ENCODE data around the gene CEMIP. TPM values are rescaled to one million over a fixed set of nuclear protein-coding genes. Genes with fewer than 3 reads are reported as not detected.

The CEMIP gene
- total RNA-seq, 1 donor from 2014 or later: 0.44 TPM

- no peak for DNase-seq
- no peak for TF ChIP-seq CTCF (IDR thresholded peaks at IDR 0.05; ENCODE audit: borderline replicate concordance)
- Histone ChIP-seq H3K36me3 (no peaks in the 10 kb centered on the region), H3K9me3 (replicated peaks) (no peaks in the 10 kb centered on the region), H3K27me3 (ENCODE audit: low read depth) (peaks cover 53% of the 10 kb centered on the region), H3K4me1 (no peaks in the 10 kb centered on the region), H3K4me3 (no peak overlapping the region), H3K27ac (replicated peaks) (no peak overlapping the region)
- intact Hi-C loops (cut with micrococcal nuclease): no loop called here
Measured at GRCh38 chr15:80844011-80844732, 65.0 kb downstream of the CEMIP start.

GRCh38 chr15:80846031-80846815 is 67.1 kb downstream of the CEMIP start:
- peaks cover 50% of the 10 kb centered on the region for H3K27me3 ChIP-seq (ENCODE audit: low read depth)
- intact Hi-C loops (cut with micrococcal nuclease): no loop called here
- H3K4me1 ChIP-seq: no peaks in the 10 kb centered on the region
- H3K36me3 ChIP-seq: no peaks in the 10 kb centered on the region
- H3K9me3 ChIP-seq (replicated peaks): no peaks in the 10 kb centered on the region
- DNase-seq: no peak
- TF ChIP-seq CTCF (IDR thresholded peaks at IDR 0.05; ENCODE audit: borderline replicate concordance): no peak
- H3K27ac ChIP-seq (replicated peaks): no peak overlapping the region
- H3K4me3 ChIP-seq: no peak overlapping the region

- no peak overlapping the region for H3K4me3 ChIP-seq
- H3K9me3 ChIP-seq (replicated peaks): no peaks in the 10 kb centered on the region
- H3K36me3 ChIP-seq: no peaks in the 10 kb centered on the region
- H3K4me1 ChIP-seq: no peaks in the 10 kb centered on the region
- peaks cover 31% of the 10 kb centered on the region for H3K27me3 ChIP-seq (ENCODE audit: low read depth)
- intact Hi-C loops (cut with micrococcal nuclease): no loop called here
- H3K27ac ChIP-seq (replicated peaks): no peak overlapping the region
- TF ChIP-seq CTCF (IDR thresholded peaks at IDR 0.05; ENCODE audit: borderline replicate concordance): no peak
- DNase-seq: no peak
Measured at GRCh38 chr15:80849308-80849707, 70.1 kb downstream of the CEMIP start.

- DNase-seq: no peak
- no peak for TF ChIP-seq CTCF (IDR thresholded peaks at IDR 0.05; ENCODE audit: borderline replicate concordance)
- intact Hi-C loops (cut with micrococcal nuclease): no loop called here
- no peak overlapping the region for H3K4me3 ChIP-seq
- peaks cover 23% of the 10 kb centered on the region for H3K27me3 ChIP-seq (ENCODE audit: low read depth)
- no peaks in the 10 kb centered on the region for H3K9me3 ChIP-seq (replicated peaks)
- no peaks in the 10 kb centered on the region for H3K36me3 ChIP-seq
- no peak overlapping the region for H3K27ac ChIP-seq (replicated peaks)
- H3K4me1 ChIP-seq: no peaks in the 10 kb centered on the region
Measured at GRCh38 chr15:80850941-80851451, 71.8 kb downstream of the CEMIP start.

- Histone ChIP-seq H3K9me3 (replicated peaks) (no peaks in the 10 kb centered on the region), H3K27me3 (ENCODE audit: low read depth) (peaks cover 16% of the 10 kb centered on the region), H3K4me1 (peaks cover 16% of the 10 kb centered on the region), H3K4me3 (no peak overlapping the region), H3K27ac (replicated peaks) (no peak overlapping the region), H3K36me3 (no peaks in the 10 kb centered on the region)
- intact Hi-C loops (cut with micrococcal nuclease): no loop called here
- DNase-seq: no peak
- no peak for TF ChIP-seq CTCF (IDR thresholded peaks at IDR 0.05; ENCODE audit: borderline replicate concordance)
Measured at GRCh38 chr15:80852676-80853075, 73.5 kb downstream of the CEMIP start.

Measured in left ventricle myocardium inferior (tissue), 1 donor.